ENCODE results near the gene CPE.

- no peak for TF ChIP-seq POLR2AphosphoS5 (IDR thresholded peaks at IDR 0.05; ENCODE audit: borderline replicate concordance, low read depth, low read length)
- TF ChIP-seq FOXP2 (optimal IDR thresholded peaks at IDR 0.05; ENCODE audit: control extremely low read depth, extremely low read length, insufficient read depth): no peak
Measured at GRCh38 chr4:165383591-165384073, 4.8 kb downstream of the CPE start.

All from SK-N-MC (cell line).